ENCODE data around the gene EML1.

- TF ChIP-seq CTCF (IDR thresholded peaks at IDR 0.05 in 8 of 11, conservative IDR thresholded peaks at IDR 0.05 in 3 of 11), result no peak
- no peak for TF ChIP-seq POLR2AphosphoS5 (IDR thresholded peaks at IDR 0.05)
Measured at GRCh38 chr14:99952039-99952438, 158.8 kb downstream of the EML1 start.

Data from spleen (tissue), 7 donors.